GM12892 (cell line): Measurements from ENCODE around the gene LYPD1.

Experiments
- POLR2A ChIP-seq: IDR thresholded peaks from 2 replicates; pipeline ENCODE4 v1.6.1; 2011; ENCODE audit warnings: low read depth, low read length, control low read depth
- POLR2AphosphoS5 ChIP-seq: IDR thresholded peaks from 2 replicates; pipeline ENCODE4 v1.6.1; 2011; ENCODE audit warnings: low read depth, low read length, control low read depth
- TAF1 ChIP-seq: IDR thresholded peaks from 2 replicates; pipeline ENCODE4 v1.6.1; 2011; ENCODE audit warnings: low read depth, mild to moderate bottlenecking, control low read depth, low read length, borderline replicate concordance

DNA sequence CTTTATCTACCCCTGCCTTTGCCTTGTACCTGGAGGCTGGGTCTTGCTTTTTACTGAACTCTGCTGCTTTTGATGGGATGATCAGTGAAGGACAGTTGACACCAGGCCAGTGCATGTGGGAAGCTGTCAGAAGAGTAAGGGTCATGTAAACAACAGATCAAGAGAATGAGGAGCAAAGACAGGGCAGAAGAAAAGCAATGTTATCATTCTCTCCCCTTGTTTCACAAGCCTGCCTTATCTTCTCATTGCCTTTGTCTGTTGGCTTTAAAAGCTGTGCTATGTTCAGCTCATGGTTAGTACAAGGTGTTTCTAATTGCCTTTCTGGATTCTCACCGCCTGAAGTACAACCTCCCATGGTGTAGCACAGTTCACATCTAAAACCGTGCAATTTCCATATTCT is 27.6 kb downstream of the LYPD1 start:
- TF ChIP-seq POLR2AphosphoS5 (no peak), POLR2A (no peak), TAF1 (no peak)
